HG03558 (cell line): ENCODE results near the gene PKP2.
"Not testable (repeated sequence)": the region's sequence is repeated elsewhere in the genome, so short reads cannot be mapped to it uniquely, and the experiment has no call there.

Source experiments
- ATAC-seq: cut with Tn5 transposase; IDR thresholded peaks from one replicate; pipeline ENCODE4 v1.9.1; 2021; ENCODE audit warnings: moderate number of reproducible peaks; ENCODE audit not compliant: unreplicated experiment; ENCODE audit errors: extremely low read depth

The PKP2 gene

GRCh38 chr12:32897687-32898573 is 1.4 kb upstream of the PKP2 start:
- ATAC-seq, result no peak

GRCh38 chr12:32897281-32897610 is 669 bp upstream of the PKP2 start:
- ATAC-seq, result no peak

- ATAC-seq, result no peak
Measured at GRCh38 chr12:32895688-32896431, 717 bp downstream of the PKP2 start.

GRCh38 chr12:32894566-32894965 is 2.0 kb downstream of the PKP2 start:
- ATAC-seq, result no peak

- ATAC-seq, result no peak
Measured at GRCh38 chr12:32893458-32893857, 3.1 kb downstream of the PKP2 start.

GRCh38 chr12:32893043-32893442 is 3.5 kb downstream of the PKP2 start:
- no peak for ATAC-seq

GRCh38 chr12:32892369-32892768 is 4.2 kb downstream of the PKP2 start:
- not testable (repeated sequence) for ATAC-seq

- ATAC-seq, result no peak
Measured at GRCh38 chr12:32891956-32892355, 4.6 kb downstream of the PKP2 start.

- no peak for ATAC-seq
Measured at GRCh38 chr12:32891526-32891925, 5.1 kb downstream of the PKP2 start.

- ATAC-seq, result no peak
Measured at GRCh38 chr12:32889011-32889760, 7.4 kb downstream of the PKP2 start.

GRCh38 chr12:32887058-32887457 is 9.5 kb downstream of the PKP2 start:
- no peak for ATAC-seq

GRCh38 chr12:32885831-32886230 is 10.7 kb downstream of the PKP2 start:
- ATAC-seq, result no peak

GRCh38 chr12:32884962-32885361 is 11.6 kb downstream of the PKP2 start:
- no peak for ATAC-seq

- no peak for ATAC-seq
Measured at GRCh38 chr12:32881702-32882101, 14.9 kb downstream of the PKP2 start.

GRCh38 chr12:32881107-32881506 is 15.5 kb downstream of the PKP2 start:
- ATAC-seq, result no peak

- ATAC-seq, result not testable (repeated sequence)
Measured at GRCh38 chr12:32879066-32879465, 17.5 kb downstream of the PKP2 start.

GRCh38 chr12:32877601-32878459 is 18.7 kb downstream of the PKP2 start:
- no peak for ATAC-seq

- ATAC-seq, result no peak
Measured at GRCh38 chr12:32876004-32876403, 20.6 kb downstream of the PKP2 start.

- no peak for ATAC-seq
Measured at GRCh38 chr12:32874975-32875374, 21.6 kb downstream of the PKP2 start.

GRCh38 chr12:32874078-32874477 is 22.5 kb downstream of the PKP2 start:
- no peak for ATAC-seq
